ENCODE measurements around the gene CNNM3. TPM values are rescaled to one million over a fixed set of nuclear protein-coding genes. Genes with fewer than 3 reads are reported as not detected.

The CNNM3 gene
- total RNA-seq, 1 donor from 2014 or later, result 20.9 TPM

GRCh38 chr2:96847586-96847985, 31.5 kb downstream of the CNNM3 start:
- no peak for TF ChIP-seq CTCF (IDR thresholded peaks at IDR 0.05)
- H3K27me3 Mint-ChIP-seq (ENCODE audit: unreplicated experiment), result no peaks in the 10 kb centered on the region
- H3K36me3 Mint-ChIP-seq (ENCODE audit: unreplicated experiment), result peaks cover 15% of the 10 kb centered on the region
- no peak overlapping the region for H3K4me3 Mint-ChIP-seq (ENCODE audit: unreplicated experiment)
- H3K9me3 Mint-ChIP-seq (ENCODE audit: unreplicated experiment), result no peaks in the 10 kb centered on the region
- DNase-seq (ENCODE audit: extremely low spot score, unreplicated experiment), result no peak
- no peaks in the 10 kb centered on the region for H3K4me1 Mint-ChIP-seq (ENCODE audit: unreplicated experiment)
- no peak overlapping the region for H3K27ac Mint-ChIP-seq (ENCODE audit: unreplicated experiment)

- H3K9me3 Mint-ChIP-seq (ENCODE audit: unreplicated experiment), result no peaks in the 10 kb centered on the region
- no peak overlapping the region for H3K4me3 Mint-ChIP-seq (ENCODE audit: unreplicated experiment)
- no peak overlapping the region for H3K27ac Mint-ChIP-seq (ENCODE audit: unreplicated experiment)
- H3K4me1 Mint-ChIP-seq (ENCODE audit: unreplicated experiment), result no peaks in the 10 kb centered on the region
- no peak for DNase-seq (ENCODE audit: extremely low spot score, unreplicated experiment)
- no peaks in the 10 kb centered on the region for H3K27me3 Mint-ChIP-seq (ENCODE audit: unreplicated experiment)
- H3K36me3 Mint-ChIP-seq (ENCODE audit: unreplicated experiment), result peaks cover 18% of the 10 kb centered on the region
- no peak for TF ChIP-seq CTCF (IDR thresholded peaks at IDR 0.05)
Measured at GRCh38 chr2:96848264-96848663, 32.2 kb downstream of the CNNM3 start.

- Mint-ChIP-seq H3K27me3 (ENCODE audit: unreplicated experiment) (no peaks in the 10 kb centered on the region), H3K4me1 (ENCODE audit: unreplicated experiment) (peaks cover 13% of the 10 kb centered on the region), H3K4me3 (ENCODE audit: unreplicated experiment) (no peak overlapping the region), H3K27ac (ENCODE audit: unreplicated experiment) (no peak overlapping the region), H3K9me3 (ENCODE audit: unreplicated experiment) (no peaks in the 10 kb centered on the region), H3K36me3 (ENCODE audit: unreplicated experiment) (peaks cover 16% of the 10 kb centered on the region)
- no peak for DNase-seq (ENCODE audit: extremely low spot score, unreplicated experiment)
- no peak for TF ChIP-seq CTCF (IDR thresholded peaks at IDR 0.05)
Measured at GRCh38 chr2:96852667-96853066, 36.6 kb downstream of the CNNM3 start.

- Mint-ChIP-seq H3K27ac (ENCODE audit: unreplicated experiment) (no peak overlapping the region), H3K4me1 (ENCODE audit: unreplicated experiment) (peaks cover 13% of the 10 kb centered on the region), H3K36me3 (ENCODE audit: unreplicated experiment) (peaks cover 12% of the 10 kb centered on the region), H3K27me3 (ENCODE audit: unreplicated experiment) (no peaks in the 10 kb centered on the region), H3K9me3 (ENCODE audit: unreplicated experiment) (no peaks in the 10 kb centered on the region), H3K4me3 (ENCODE audit: unreplicated experiment) (no peak overlapping the region)
- TF ChIP-seq CTCF (IDR thresholded peaks at IDR 0.05), result no peak
- no peak for DNase-seq (ENCODE audit: extremely low spot score, unreplicated experiment)
Measured at GRCh38 chr2:96853321-96853720, 37.3 kb downstream of the CNNM3 start.

GRCh38 chr2:96856776-96857666, 41.0 kb downstream of the CNNM3 start:
- no peaks in the 10 kb centered on the region for H3K9me3 Mint-ChIP-seq (ENCODE audit: unreplicated experiment)
- H3K36me3 Mint-ChIP-seq (ENCODE audit: unreplicated experiment), result peaks cover 12% of the 10 kb centered on the region
- no peak for TF ChIP-seq CTCF (IDR thresholded peaks at IDR 0.05)
- peak overlapping the region; percentile 73 for H3K27ac Mint-ChIP-seq (ENCODE audit: unreplicated experiment)
- peaks cover 35% of the 10 kb centered on the region for H3K4me1 Mint-ChIP-seq (ENCODE audit: unreplicated experiment)
- no peaks in the 10 kb centered on the region for H3K27me3 Mint-ChIP-seq (ENCODE audit: unreplicated experiment)
- peak overlapping the region; percentile 83 for H3K4me3 Mint-ChIP-seq (ENCODE audit: unreplicated experiment)
- DNase-seq (ENCODE audit: extremely low spot score, unreplicated experiment), result no peak

Data from osteocyte (in vitro differentiated cells).